Upper lobe of left lung (tissue), 6 donors: ENCODE data around the gene GJA5. TPM values are rescaled to one million over a fixed set of nuclear protein-coding genes. Genes with fewer than 3 reads are reported as not detected.

Experiments
- ATAC-seq, 2 donors: fragments of 200-7000 bp; cut with Tn5 transposase; one replicate each; pipeline ENCODE4 v1.9.1; 2022; ENCODE audit warnings: mild to moderate bottlenecking in 2 of 2, moderate library complexity in 2 of 2; ENCODE audit not compliant: low FRiP score in 2 of 2
- DNase-seq, 2 donors: peaks; one replicate each; pipeline ENCODE4 v3.0.0-alpha.2; 2019 to 2020
- H3K27ac ChIP-seq, 4 donors: fragments of 200-600 bp; sonication (generic); one replicate each; pipeline ENCODE4 v1.5.1; 2016 to 2019
- H3K27me3 ChIP-seq, 4 donors: fragments of 200-600 bp; sonication (generic); one replicate each; pipeline ENCODE4 v1.5.1; 2017 to 2019
- H3K36me3 ChIP-seq, 4 donors: fragments of 200-600 bp; sonication (generic); one replicate each; pipeline ENCODE4 v1.5.1; 2016 to 2019
- H3K4me1 ChIP-seq, 4 donors: fragments of 200-600 bp; sonication (generic); one replicate each; pipeline ENCODE4 v1.5.1; 2018 to 2019
- H3K4me3 ChIP-seq, 4 donors: fragments of 200-600 bp; sonication (generic); one replicate each; pipeline ENCODE4 v1.5.1; 2017 to 2019; ENCODE audit warnings: mild to moderate bottlenecking in 2 of 4, moderate library complexity in 1 of 4
- H3K9me3 ChIP-seq, 4 donors: fragments of 200-600 bp; sonication (generic); one replicate each; pipeline ENCODE4 v1.5.1; 2018 to 2019
- EP300 ChIP-seq, 4 donors: sonication (generic); formaldehyde crosslinking; IDR thresholded peaks; one replicate each; pipeline ENCODE4 v1.5.1; 2017; ENCODE audit warnings: antibody characterized with exemption in 4 of 4, control low read depth in 2 of 4
- POLR2A ChIP-seq, 4 donors: fragments of 450-650 bp; IDR thresholded peaks; one replicate each; pipeline ENCODE4 v1.5.1; 2016 to 2017; ENCODE audit warnings: antibody characterized with exemption in 4 of 4, mild to moderate bottlenecking in 2 of 4
- POLR2AphosphoS5 ChIP-seq, 2 donors: sonication (generic); formaldehyde crosslinking; IDR thresholded peaks; one replicate each; pipeline ENCODE4 v1.5.1; 2017; ENCODE audit warnings: antibody characterized with exemption in 2 of 2
- WGBS, 2 donors: methylation state at CpG; one replicate each; pipeline ENCODE4 v1.1.5; 2017 to 2018; 5-methylcytosine and 5-hydroxymethylcytosine counted together
- total RNA-seq, 6 donors: library from RNA; depleted of rRNA in 4 of 6; stranded (reverse); fragments of >200 nt in 4 of 6; gene quantifications; one replicate each; pipeline versions ENCODE4 v1.1.0 to v1.2.1, GENCODE V29; 2016 to 2021
- TF ChIP-seq, protein P1 (sequence below), 6 experiments: fragments of 450-650 bp in 4 of 6; fragments of 200-600 bp in 2 of 6; sonication (generic) in 2 of 6; IDR thresholded peaks; one replicate each; pipeline ENCODE4 v1.5.1; 2016 to 2019; ENCODE audit warnings: antibody characterized with exemption in 6 of 6
- donor health status: DM: no; HTN: no; CAD: no; lungs with moderate emphysema.
- donor health status: DM: no; HTN: yes; CAD: no; lungs with severe emphysema.

The GJA5 gene
- 10 to 100 TPM in 4 of 6 donors, 1 to 10 TPM in 2; 6.3 to 83.5 (median 38.2) TPM for total RNA-seq

DNA sequence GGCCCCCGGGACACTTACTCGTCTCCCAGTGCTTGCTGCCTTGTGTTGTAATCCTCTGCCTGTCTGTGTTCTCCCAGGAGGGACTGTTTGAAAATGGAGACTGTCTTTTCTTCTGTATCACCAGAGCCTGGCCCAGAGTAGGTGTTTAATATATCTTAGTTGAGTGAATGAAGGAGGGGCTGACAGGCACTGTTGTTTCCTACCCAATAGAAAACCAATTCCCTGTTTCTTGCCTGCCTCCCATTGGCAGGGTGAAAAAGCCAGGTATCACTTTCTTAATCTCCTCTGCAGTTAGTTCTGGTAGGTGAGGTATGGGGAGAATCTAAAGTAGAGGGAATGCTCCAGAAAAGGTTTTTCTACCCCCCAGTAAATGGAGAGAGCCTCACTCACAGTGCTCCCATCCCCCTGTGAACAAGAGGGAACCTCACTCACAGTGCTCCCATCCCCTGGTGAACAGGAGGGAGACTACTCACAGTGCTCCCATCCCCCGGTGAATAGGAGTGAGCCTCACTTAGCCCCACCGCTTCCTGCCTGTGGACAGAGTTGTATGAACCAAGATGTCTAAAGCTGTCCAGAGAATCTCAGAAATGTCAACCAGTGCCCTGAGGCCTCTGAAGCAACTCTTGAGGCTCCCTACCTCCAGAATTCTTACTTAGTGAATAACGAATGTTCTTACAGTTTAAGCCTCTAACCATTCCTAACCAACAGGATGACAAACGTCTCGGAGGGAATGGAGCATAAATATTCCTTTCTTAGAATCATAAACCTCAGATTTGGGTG lies at the start of gene GJA5:
GJA5 (minus strand) TSS at position 122 of the 780 bp plus-strand sequence. CDS start 1,364 bp downstream, outside the sequence.
- no peak for ATAC-seq
- no peaks in the 10 kb centered on the region for H3K9me3 ChIP-seq
- peak within 1 kb of the TSS in 2 of 4 donors; percentile 19 to 73 for H3K27ac ChIP-seq
- no peaks in the 10 kb centered on the region for H3K27me3 ChIP-seq
- peaks cover 0 to 3% (median 0%) of the 10 kb centered on the region in 4 donors for H3K36me3 ChIP-seq
- no peak for TF ChIP-seq EP300 (IDR thresholded peaks at IDR 0.05)
- no peak for TF ChIP-seq POLR2A (IDR thresholded peaks at IDR 0.05)
- TF ChIP-seq, protein P1, sequence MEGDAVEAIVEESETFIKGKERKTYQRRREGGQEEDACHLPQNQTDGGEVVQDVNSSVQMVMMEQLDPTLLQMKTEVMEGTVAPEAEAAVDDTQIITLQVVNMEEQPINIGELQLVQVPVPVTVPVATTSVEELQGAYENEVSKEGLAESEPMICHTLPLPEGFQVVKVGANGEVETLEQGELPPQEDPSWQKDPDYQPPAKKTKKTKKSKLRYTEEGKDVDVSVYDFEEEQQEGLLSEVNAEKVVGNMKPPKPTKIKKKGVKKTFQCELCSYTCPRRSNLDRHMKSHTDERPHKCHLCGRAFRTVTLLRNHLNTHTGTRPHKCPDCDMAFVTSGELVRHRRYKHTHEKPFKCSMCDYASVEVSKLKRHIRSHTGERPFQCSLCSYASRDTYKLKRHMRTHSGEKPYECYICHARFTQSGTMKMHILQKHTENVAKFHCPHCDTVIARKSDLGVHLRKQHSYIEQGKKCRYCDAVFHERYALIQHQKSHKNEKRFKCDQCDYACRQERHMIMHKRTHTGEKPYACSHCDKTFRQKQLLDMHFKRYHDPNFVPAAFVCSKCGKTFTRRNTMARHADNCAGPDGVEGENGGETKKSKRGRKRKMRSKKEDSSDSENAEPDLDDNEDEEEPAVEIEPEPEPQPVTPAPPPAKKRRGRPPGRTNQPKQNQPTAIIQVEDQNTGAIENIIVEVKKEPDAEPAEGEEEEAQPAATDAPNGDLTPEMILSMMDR (IDR thresholded peaks at IDR 0.05): no peak
- no peak for TF ChIP-seq POLR2AphosphoS5 (IDR thresholded peaks at IDR 0.05)
- 81 to 89% methylated on average over 5 to 7 of the region's 7 CpGs for WGBS, 2 donors
- H3K4me1 ChIP-seq: peaks cover 38 to 71% (median 60%) of the 10 kb centered on the region in 4 donors
- no peak within 1 kb of the TSS for H3K4me3 ChIP-seq
- DNase-seq: no peak

DNA sequence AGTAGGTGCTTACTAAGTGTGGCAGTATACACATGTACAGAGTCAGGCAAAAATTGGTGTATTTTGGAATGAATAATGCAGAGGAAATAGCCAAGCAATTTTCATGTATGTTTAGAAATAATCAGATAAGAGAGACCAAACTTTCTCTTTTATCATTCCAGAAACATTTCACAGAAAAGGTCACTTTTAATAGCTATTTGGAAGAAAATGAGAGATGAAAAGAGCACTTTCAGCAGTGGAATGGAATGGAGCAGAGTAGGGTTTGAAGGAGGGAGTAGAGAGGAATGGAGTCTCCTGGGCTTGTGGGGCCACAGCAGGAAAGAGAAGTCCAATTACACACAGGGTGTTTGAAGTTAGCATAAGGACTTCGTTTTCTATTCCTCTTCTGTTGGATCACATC lies 48.8 kb upstream of the GJA5 start:
- TF ChIP-seq, protein P1 (IDR thresholded peaks at IDR 0.05): no peak
- TF ChIP-seq POLR2A (IDR thresholded peaks at IDR 0.05) (no peak), POLR2AphosphoS5 (IDR thresholded peaks at IDR 0.05) (no peak), EP300 (IDR thresholded peaks at IDR 0.05) (no peak)
- ATAC-seq (no peak), DNase-seq (no peak)
- no peak overlapping the region for H3K4me3 ChIP-seq
- no peak overlapping the region for H3K27ac ChIP-seq
- WGBS, 2 donors: 60 to 74% methylated on average over 1 of the region's 1 CpG
- H3K36me3 ChIP-seq: no peaks in the 10 kb centered on the region
- H3K27me3 ChIP-seq: no peaks in the 10 kb centered on the region
- H3K4me1 ChIP-seq: peaks cover 6 to 11% (median 10%) of the 10 kb centered on the region in 4 donors
- no peaks in the 10 kb centered on the region for H3K9me3 ChIP-seq

DNA sequence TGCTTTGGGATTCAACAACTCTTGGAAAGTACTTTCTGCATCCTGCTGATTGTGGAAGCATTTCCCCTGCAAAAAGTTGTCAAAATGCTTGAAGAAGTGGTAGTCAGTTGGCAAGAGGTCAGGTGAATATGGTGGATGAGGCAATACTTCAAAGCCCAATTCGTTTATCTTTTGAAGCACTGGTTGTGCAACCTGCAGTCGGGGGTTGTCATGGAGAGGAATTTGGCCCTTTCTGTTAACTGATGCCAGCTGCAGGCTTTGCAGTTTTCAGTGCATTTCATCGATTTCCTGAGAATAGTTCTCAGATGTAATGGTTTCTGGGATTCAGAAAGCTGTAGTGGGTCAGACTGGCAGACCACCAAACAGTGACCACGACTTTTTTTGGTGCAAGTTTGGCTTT lies 47.6 kb upstream of the GJA5 start:
- ATAC-seq: no peak

DNA sequence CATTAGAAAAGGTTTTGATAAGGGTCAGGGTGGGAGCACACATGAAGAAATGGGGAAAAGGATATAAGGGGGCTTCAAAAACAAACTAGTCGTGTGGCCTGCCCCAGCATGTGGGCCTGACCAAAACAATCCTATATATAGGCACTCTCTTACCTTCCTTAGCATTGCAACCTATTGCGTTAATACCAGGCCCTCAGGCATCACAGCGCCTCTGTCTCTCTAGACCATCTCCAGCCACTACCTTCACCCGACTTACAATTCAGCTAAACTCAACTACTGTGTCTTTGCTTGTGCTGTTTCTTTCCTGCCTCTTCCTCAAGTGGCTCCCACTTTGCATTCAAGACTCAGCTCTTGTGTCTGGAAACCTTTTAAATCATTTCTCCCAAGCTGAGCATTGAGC lies 47.0 kb upstream of the GJA5 start:
- Histone ChIP-seq H3K36me3 (no peaks in the 10 kb centered on the region), H3K9me3 (no peaks in the 10 kb centered on the region), H3K27me3 (no peaks in the 10 kb centered on the region), H3K4me1 (peaks cover 6 to 10% (median 8%) of the 10 kb centered on the region in 4 donors), H3K27ac (no peak overlapping the region), H3K4me3 (no peak overlapping the region)
- 78 to 82% methylated on average over 4 of the region's 4 CpGs for WGBS, 2 donors
- TF ChIP-seq POLR2AphosphoS5 (IDR thresholded peaks at IDR 0.05) (no peak), EP300 (IDR thresholded peaks at IDR 0.05) (no peak), POLR2A (IDR thresholded peaks at IDR 0.05) (no peak)
- TF ChIP-seq, protein P1 (IDR thresholded peaks at IDR 0.05): no peak
- no peak for DNase-seq
- ATAC-seq: no peak

More for the DNA sequence above, 47.6 kb upstream of the GJA5 start:
- no peak overlapping the region for H3K4me3 ChIP-seq
- H3K27ac ChIP-seq: no peak overlapping the region
- no peaks in the 10 kb centered on the region for H3K27me3 ChIP-seq
- TF ChIP-seq POLR2A (IDR thresholded peaks at IDR 0.05): no peak
- TF ChIP-seq POLR2AphosphoS5 (IDR thresholded peaks at IDR 0.05): peak in 1 of 2 donors; percentile 43
- DNase-seq: peak in 1 of 2 donors; percentile 24
- H3K9me3 ChIP-seq: no peaks in the 10 kb centered on the region
- 24 to 30% methylated on average over 4 of the region's 4 CpGs for WGBS, 2 donors
- H3K4me1 ChIP-seq: peaks cover 6 to 11% (median 10%) of the 10 kb centered on the region in 4 donors
- H3K36me3 ChIP-seq: no peaks in the 10 kb centered on the region

DNA sequence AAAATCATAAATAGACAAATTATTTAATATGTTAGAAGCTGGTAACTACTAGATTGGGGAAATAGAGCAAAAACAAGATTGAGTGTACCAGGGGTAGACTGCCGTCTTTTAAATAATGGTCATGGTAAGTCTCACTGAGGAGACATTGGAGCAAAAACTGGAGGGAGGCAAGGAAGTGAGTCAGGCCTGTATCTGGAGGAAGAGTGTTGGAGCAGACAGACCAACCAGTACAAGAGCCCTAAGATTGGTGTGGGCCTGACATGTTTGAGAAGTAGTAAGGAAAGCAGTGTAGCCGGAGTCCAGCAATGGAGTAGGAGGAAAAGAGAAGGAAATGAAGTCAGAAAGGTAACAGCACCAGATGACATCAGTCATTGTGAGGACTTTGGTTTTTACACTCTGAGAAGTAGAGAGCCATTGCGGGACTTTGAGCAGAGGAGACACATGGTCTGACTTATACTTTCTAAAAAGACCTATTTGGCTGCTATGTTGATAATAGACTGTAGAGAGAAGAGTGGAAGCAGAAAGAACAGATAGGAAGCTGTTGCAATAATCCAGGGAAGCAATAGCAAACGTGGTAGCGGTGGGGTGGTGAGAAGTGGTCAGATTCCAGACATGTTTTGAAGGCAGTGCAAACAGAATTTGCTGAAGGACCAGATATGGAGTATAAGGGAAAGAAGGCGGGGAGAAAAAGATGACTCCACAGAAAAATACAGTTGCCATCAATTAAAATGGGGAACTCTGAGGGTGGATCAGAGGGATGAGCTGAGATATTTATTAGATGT lies 44.7 kb upstream of the GJA5 start:
- 78 to 83% methylated on average over 6 of the region's 6 CpGs for WGBS, 2 donors
- Histone ChIP-seq H3K9me3 (no peaks in the 10 kb centered on the region), H3K36me3 (no peaks in the 10 kb centered on the region), H3K4me3 (no peak overlapping the region), H3K4me1 (peaks cover 0 to 9% (median 4%) of the 10 kb centered on the region in 4 donors), H3K27ac (no peak overlapping the region), H3K27me3 (no peaks in the 10 kb centered on the region)
- DNase-seq: no peak
- ATAC-seq: no peak
- TF ChIP-seq, protein P1 (IDR thresholded peaks at IDR 0.05): no peak
- TF ChIP-seq POLR2A (IDR thresholded peaks at IDR 0.05) (no peak), EP300 (IDR thresholded peaks at IDR 0.05) (no peak), POLR2AphosphoS5 (IDR thresholded peaks at IDR 0.05) (no peak)
